Measurements from ENCODE around the gene SUMO1.
A peak's percentile ranks its signal among the peaks of the same experiment; 100 is the strongest.
"Not testable (repeated sequence)": the region's sequence is repeated elsewhere in the genome, so short reads cannot be mapped to it uniquely, and the experiment has no call there.

SUMO1 gene

GRCh38 chr2:202251494-202251893 is 13.1 kb upstream of the SUMO1 start:
- H3K36me3 ChIP-seq (ENCODE audit: control insufficient read depth, insufficient read depth, low read length) = no peaks in the 10 kb centered on the region
- no peak overlapping the region for H3K4me3 ChIP-seq (ENCODE audit: low read depth, low read length)
- peaks cover 5% of the 10 kb centered on the region; the same call in 1 of the 2 replicates for H3K9me3 ChIP-seq (ENCODE audit: control insufficient read depth, insufficient read depth, low read depth, low read length)
- peaks cover 13% of the 10 kb centered on the region for H3K4me1 ChIP-seq (ENCODE audit: control insufficient read depth, insufficient read depth, low read length)
- H3K27me3 ChIP-seq (ENCODE audit: control insufficient read depth, insufficient read depth, low read length) = no peaks in the 10 kb centered on the region
- no peak overlapping the region for H3K27ac ChIP-seq (ENCODE audit: low read depth, low read length)
- H3K9ac ChIP-seq (ENCODE audit: low read length) = no peak overlapping the region

GRCh38 chr2:202249521-202250253 is 11.3 kb upstream of the SUMO1 start:
- H3K36me3 ChIP-seq (ENCODE audit: control insufficient read depth, insufficient read depth, low read length) = no peaks in the 10 kb centered on the region
- peaks cover 5% of the 10 kb centered on the region; the same call in 1 of the 2 replicates for H3K9me3 ChIP-seq (ENCODE audit: control insufficient read depth, insufficient read depth, low read depth, low read length)
- H3K4me1 ChIP-seq (ENCODE audit: control insufficient read depth, insufficient read depth, low read length) = peaks cover 13% of the 10 kb centered on the region
- no peaks in the 10 kb centered on the region for H3K27me3 ChIP-seq (ENCODE audit: control insufficient read depth, insufficient read depth, low read length)
- H3K9ac ChIP-seq (ENCODE audit: low read length) = peak overlapping the region; percentile 84
- peak overlapping the region; percentile 85 for H3K27ac ChIP-seq (ENCODE audit: low read depth, low read length)
- H3K4me3 ChIP-seq (ENCODE audit: low read depth, low read length) = peak overlapping the region; percentile 46

- not testable (repeated sequence) for H3K27me3 ChIP-seq (ENCODE audit: control insufficient read depth, insufficient read depth, low read length); H3K4me3 ChIP-seq (ENCODE audit: low read depth, low read length); H3K9me3 ChIP-seq (ENCODE audit: control insufficient read depth, insufficient read depth, low read depth, low read length); H3K27ac ChIP-seq (ENCODE audit: low read depth, low read length); H3K9ac ChIP-seq (ENCODE audit: low read length); H3K36me3 ChIP-seq (ENCODE audit: control insufficient read depth, insufficient read depth, low read length)
- H3K4me1 ChIP-seq (ENCODE audit: control insufficient read depth, insufficient read depth, low read length) = peaks cover 13% of the 10 kb centered on the region
Observed at GRCh38 chr2:202247710-202248109, 9.3 kb upstream of the SUMO1 start.

- H3K27ac ChIP-seq (ENCODE audit: low read depth, low read length) = peak overlapping the region; percentile 69
- 0 out of 2 replicates have a peak, but pooled peaks cover 4% of the 10 kb centered on the region for H3K4me1 ChIP-seq (ENCODE audit: control insufficient read depth, insufficient read depth, low read length)
- H3K9me3 ChIP-seq (ENCODE audit: control insufficient read depth, insufficient read depth, low read depth, low read length) = no peaks in the 10 kb centered on the region
- H3K36me3 ChIP-seq (ENCODE audit: control insufficient read depth, insufficient read depth, low read length) = 0 out of 2 replicates have a peak, but pooled peaks cover 1% of the 10 kb centered on the region
- H3K4me3 ChIP-seq (ENCODE audit: low read depth, low read length) = peak overlapping the region; percentile 85
- H3K27me3 ChIP-seq (ENCODE audit: control insufficient read depth, insufficient read depth, low read length) = no peaks in the 10 kb centered on the region
- H3K9ac ChIP-seq (ENCODE audit: low read length) = peak overlapping the region; percentile 95
Observed at GRCh38 chr2:202237787-202238233, 587 bp downstream of the SUMO1 start.

- Histone ChIP-seq H3K27me3 (ENCODE audit: control insufficient read depth, insufficient read depth, low read length) (no peaks in the 10 kb centered on the region), H3K9ac (ENCODE audit: low read length) (no peak overlapping the region), H3K9me3 (ENCODE audit: control insufficient read depth, insufficient read depth, low read depth, low read length) (no peaks in the 10 kb centered on the region), H3K4me3 (ENCODE audit: low read depth, low read length) (no peak overlapping the region), H3K27ac (ENCODE audit: low read depth, low read length) (0 out of 2 replicates have a peak overlapping the region, but pooled peaks have one; percentile 24), H3K36me3 (ENCODE audit: control insufficient read depth, insufficient read depth, low read length) (peaks cover 38% of the 10 kb centered on the region), H3K4me1 (ENCODE audit: control insufficient read depth, insufficient read depth, low read length) (peaks cover 8% of the 10 kb centered on the region)
Observed at GRCh38 chr2:202221873-202222272, 16.5 kb downstream of the SUMO1 start.

- Histone ChIP-seq H3K4me3 (ENCODE audit: low read depth, low read length) (no peak overlapping the region), H3K9me3 (ENCODE audit: control insufficient read depth, insufficient read depth, low read depth, low read length) (no peaks in the 10 kb centered on the region), H3K9ac (ENCODE audit: low read length) (no peak overlapping the region), H3K4me1 (ENCODE audit: control insufficient read depth, insufficient read depth, low read length) (no peaks in the 10 kb centered on the region), H3K27me3 (ENCODE audit: control insufficient read depth, insufficient read depth, low read length) (no peaks in the 10 kb centered on the region), H3K36me3 (ENCODE audit: control insufficient read depth, insufficient read depth, low read length) (peaks cover 57% of the 10 kb centered on the region), H3K27ac (ENCODE audit: low read depth, low read length) (no peak overlapping the region)
Observed at GRCh38 chr2:202215179-202215578, 23.2 kb downstream of the SUMO1 start.

GRCh38 chr2:202208526-202208925 is 29.9 kb downstream of the SUMO1 start:
- H3K27me3 ChIP-seq (ENCODE audit: control insufficient read depth, insufficient read depth, low read length) = no peaks in the 10 kb centered on the region
- H3K4me3 ChIP-seq (ENCODE audit: low read depth, low read length) = no peak overlapping the region
- no peak overlapping the region for H3K9ac ChIP-seq (ENCODE audit: low read length)
- no peaks in the 10 kb centered on the region for H3K4me1 ChIP-seq (ENCODE audit: control insufficient read depth, insufficient read depth, low read length)
- H3K36me3 ChIP-seq (ENCODE audit: control insufficient read depth, insufficient read depth, low read length) = peaks cover 64% of the 10 kb centered on the region
- H3K9me3 ChIP-seq (ENCODE audit: control insufficient read depth, insufficient read depth, low read depth, low read length) = no peaks in the 10 kb centered on the region
- H3K27ac ChIP-seq (ENCODE audit: low read depth, low read length) = no peak overlapping the region

- Histone ChIP-seq H3K27me3 (ENCODE audit: control insufficient read depth, insufficient read depth, low read length) (no peaks in the 10 kb centered on the region), H3K9me3 (ENCODE audit: control insufficient read depth, insufficient read depth, low read depth, low read length) (no peaks in the 10 kb centered on the region), H3K9ac (ENCODE audit: low read length) (no peak overlapping the region), H3K27ac (ENCODE audit: low read depth, low read length) (no peak overlapping the region), H3K4me3 (ENCODE audit: low read depth, low read length) (no peak overlapping the region), H3K36me3 (ENCODE audit: control insufficient read depth, insufficient read depth, low read length) (peaks cover 48% of the 10 kb centered on the region), H3K4me1 (ENCODE audit: control insufficient read depth, insufficient read depth, low read length) (no peaks in the 10 kb centered on the region)
Observed at GRCh38 chr2:202204855-202205254, 33.5 kb downstream of the SUMO1 start.

GRCh38 chr2:202203348-202203747 is 35.0 kb downstream of the SUMO1 start:
- Histone ChIP-seq H3K27me3 (ENCODE audit: control insufficient read depth, insufficient read depth, low read length) (no peaks in the 10 kb centered on the region), H3K9ac (ENCODE audit: low read length) (no peak overlapping the region), H3K9me3 (ENCODE audit: control insufficient read depth, insufficient read depth, low read depth, low read length) (no peaks in the 10 kb centered on the region), H3K4me1 (ENCODE audit: control insufficient read depth, insufficient read depth, low read length) (no peaks in the 10 kb centered on the region), H3K36me3 (ENCODE audit: control insufficient read depth, insufficient read depth, low read length) (peaks cover 36% of the 10 kb centered on the region), H3K27ac (ENCODE audit: low read depth, low read length) (no peak overlapping the region), H3K4me3 (ENCODE audit: low read depth, low read length) (no peak overlapping the region)

- Histone ChIP-seq H3K9ac (ENCODE audit: low read length) (no peak overlapping the region), H3K36me3 (ENCODE audit: control insufficient read depth, insufficient read depth, low read length) (peaks cover 20% of the 10 kb centered on the region), H3K27me3 (ENCODE audit: control insufficient read depth, insufficient read depth, low read length) (no peaks in the 10 kb centered on the region), H3K27ac (ENCODE audit: low read depth, low read length) (no peak overlapping the region), H3K4me3 (ENCODE audit: low read depth, low read length) (no peak overlapping the region), H3K9me3 (ENCODE audit: control insufficient read depth, insufficient read depth, low read depth, low read length) (no peaks in the 10 kb centered on the region), H3K4me1 (ENCODE audit: control insufficient read depth, insufficient read depth, low read length) (no peaks in the 10 kb centered on the region)
Observed at GRCh38 chr2:202201220-202202160, 36.9 kb downstream of the SUMO1 start.

- Histone ChIP-seq H3K27me3 (ENCODE audit: control insufficient read depth, insufficient read depth, low read length) (no peaks in the 10 kb centered on the region), H3K9ac (ENCODE audit: low read length) (no peak overlapping the region), H3K4me1 (ENCODE audit: control insufficient read depth, insufficient read depth, low read length) (no peaks in the 10 kb centered on the region), H3K36me3 (ENCODE audit: control insufficient read depth, insufficient read depth, low read length) (no peaks in the 10 kb centered on the region; the same call in 1 of the 2 replicates), H3K9me3 (ENCODE audit: control insufficient read depth, insufficient read depth, low read depth, low read length) (no peaks in the 10 kb centered on the region), H3K4me3 (ENCODE audit: low read depth, low read length) (no peak overlapping the region), H3K27ac (ENCODE audit: low read depth, low read length) (no peak overlapping the region)
Observed at GRCh38 chr2:202196727-202197126, 41.7 kb downstream of the SUMO1 start.

Measured in HUES6 (cell line).